Mesothelial cell of epicardium (in vitro differentiated cells): Measurements from ENCODE around the gene NARS2. TPM values are rescaled to one million over a fixed set of nuclear protein-coding genes. Genes with fewer than 3 reads are reported as not detected.

ENCODE experiments used
- DNase-seq, 2 experiments: peaks; one replicate each; pipeline ENCODE4 v3.0.0; 2021; ENCODE audit warnings: low spot score in 2 of 2; ENCODE audit not compliant: unreplicated experiment in 2 of 2
- H3K27ac Mint-ChIP-seq: 2 replicates; pipeline ENCODE4 v1.8.0; 2021; ENCODE audit warnings: mixed read lengths
- H3K27me3 Mint-ChIP-seq: 2 replicates; pipeline ENCODE4 v1.8.0; 2021; ENCODE audit warnings: low read depth, mixed read lengths
- H3K36me3 Mint-ChIP-seq: 2 replicates; pipeline ENCODE4 v1.8.0; 2021; ENCODE audit warnings: mixed read lengths
- H3K4me1 Mint-ChIP-seq: 2 replicates; pipeline ENCODE4 v1.8.0; 2021; ENCODE audit warnings: mixed read lengths
- H3K4me3 Mint-ChIP-seq: 2 replicates; pipeline ENCODE4 v1.8.0; 2021; ENCODE audit warnings: mild to moderate bottlenecking, moderate library complexity, mixed read lengths
- H3K9me3 Mint-ChIP-seq: 2 replicates; pipeline ENCODE4 v1.8.0; 2021; ENCODE audit warnings: mixed read lengths
- total RNA-seq: library from RNA; stranded (reverse); gene quantifications from 3 replicates; pipeline ENCODE4 v1.2.1, GENCODE V29; 2021
- TF ChIP-seq, protein P1 (sequence below): fragments of 200-600 bp; sonication (generic); IDR thresholded peaks from one replicate; pipeline ENCODE4 v1.5.0; 2021; ENCODE audit warnings: antibody characterized with exemption; ENCODE audit not compliant: unreplicated experiment

NARS2 gene
- total RNA-seq, 1 donor from 2014 or later: 23.1 TPM

GRCh38 chr11:78536933-78537332 is 37.7 kb downstream of the NARS2 start:
- DNase-seq: no peak
- Mint-ChIP-seq H3K36me3 (peaks cover 27% of the 10 kb centered on the region), H3K27ac (no peak overlapping the region)

GRCh38 chr11:78535920-78536319 is 38.7 kb downstream of the NARS2 start:
- Mint-ChIP-seq H3K9me3 (no peaks in the 10 kb centered on the region), H3K4me1 (no peaks in the 10 kb centered on the region), H3K27me3 (no peaks in the 10 kb centered on the region), H3K27ac (no peak overlapping the region), H3K4me3 (no peak overlapping the region), H3K36me3 (peaks cover 23% of the 10 kb centered on the region)
- DNase-seq: no peak
- TF ChIP-seq, protein P1, sequence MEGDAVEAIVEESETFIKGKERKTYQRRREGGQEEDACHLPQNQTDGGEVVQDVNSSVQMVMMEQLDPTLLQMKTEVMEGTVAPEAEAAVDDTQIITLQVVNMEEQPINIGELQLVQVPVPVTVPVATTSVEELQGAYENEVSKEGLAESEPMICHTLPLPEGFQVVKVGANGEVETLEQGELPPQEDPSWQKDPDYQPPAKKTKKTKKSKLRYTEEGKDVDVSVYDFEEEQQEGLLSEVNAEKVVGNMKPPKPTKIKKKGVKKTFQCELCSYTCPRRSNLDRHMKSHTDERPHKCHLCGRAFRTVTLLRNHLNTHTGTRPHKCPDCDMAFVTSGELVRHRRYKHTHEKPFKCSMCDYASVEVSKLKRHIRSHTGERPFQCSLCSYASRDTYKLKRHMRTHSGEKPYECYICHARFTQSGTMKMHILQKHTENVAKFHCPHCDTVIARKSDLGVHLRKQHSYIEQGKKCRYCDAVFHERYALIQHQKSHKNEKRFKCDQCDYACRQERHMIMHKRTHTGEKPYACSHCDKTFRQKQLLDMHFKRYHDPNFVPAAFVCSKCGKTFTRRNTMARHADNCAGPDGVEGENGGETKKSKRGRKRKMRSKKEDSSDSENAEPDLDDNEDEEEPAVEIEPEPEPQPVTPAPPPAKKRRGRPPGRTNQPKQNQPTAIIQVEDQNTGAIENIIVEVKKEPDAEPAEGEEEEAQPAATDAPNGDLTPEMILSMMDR: no peak

More at GRCh38 chr11:78536933-78537332, 37.7 kb downstream of the NARS2 start:
- no peak overlapping the region for H3K4me3 Mint-ChIP-seq
- TF ChIP-seq, protein P1: no peak
- H3K9me3 Mint-ChIP-seq: no peaks in the 10 kb centered on the region
- no peaks in the 10 kb centered on the region for H3K4me1 Mint-ChIP-seq
- H3K27me3 Mint-ChIP-seq: no peaks in the 10 kb centered on the region

- no peaks in the 10 kb centered on the region for H3K9me3 Mint-ChIP-seq
- H3K27ac Mint-ChIP-seq: no peak overlapping the region
- no peaks in the 10 kb centered on the region for H3K4me1 Mint-ChIP-seq
- TF ChIP-seq, protein P1: no peak
- H3K27me3 Mint-ChIP-seq: no peaks in the 10 kb centered on the region
- H3K36me3 Mint-ChIP-seq: peaks cover 23% of the 10 kb centered on the region
- H3K4me3 Mint-ChIP-seq: no peak overlapping the region
- no peak for DNase-seq
These were observed 39.6 kb downstream of the NARS2 start for GRCh38 chr11:78535027-78535426.

GRCh38 chr11:78533399-78533798 is 41.3 kb downstream of the NARS2 start:
- no peaks in the 10 kb centered on the region for H3K27me3 Mint-ChIP-seq
- no peaks in the 10 kb centered on the region for H3K4me1 Mint-ChIP-seq
- H3K9me3 Mint-ChIP-seq: no peaks in the 10 kb centered on the region
- TF ChIP-seq, protein P1: no peak
- H3K36me3 Mint-ChIP-seq: peaks cover 18% of the 10 kb centered on the region
- no peak for DNase-seq
- no peak overlapping the region for H3K27ac Mint-ChIP-seq
- H3K4me3 Mint-ChIP-seq: no peak overlapping the region

DNA sequence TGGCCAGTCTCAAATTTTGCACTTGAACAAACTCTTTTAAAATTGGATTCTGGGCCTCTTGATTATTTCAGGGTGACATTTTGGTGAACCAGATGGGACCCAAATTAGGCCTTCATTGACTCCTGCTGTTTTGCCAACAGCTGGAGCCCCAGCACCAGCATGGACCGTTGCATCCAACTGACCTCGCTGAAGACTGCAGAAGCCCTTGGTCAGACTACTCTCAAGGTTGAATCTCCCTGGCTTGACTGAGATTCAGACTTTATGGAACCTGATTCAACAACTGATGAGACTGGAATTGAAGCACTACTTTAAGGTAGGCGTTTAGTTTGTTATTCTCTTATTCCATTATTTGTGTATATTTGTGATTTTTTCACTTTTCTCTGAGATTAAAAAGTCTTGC is 41.7 kb downstream of the NARS2 start:
- H3K27ac Mint-ChIP-seq: no peak overlapping the region
- DNase-seq: no peak
- H3K9me3 Mint-ChIP-seq: no peaks in the 10 kb centered on the region
- TF ChIP-seq, protein P1: no peak
- no peaks in the 10 kb centered on the region for H3K4me1 Mint-ChIP-seq
- no peak overlapping the region for H3K4me3 Mint-ChIP-seq
- H3K27me3 Mint-ChIP-seq: no peaks in the 10 kb centered on the region
- peaks cover 14% of the 10 kb centered on the region for H3K36me3 Mint-ChIP-seq
